ENCODE results near the gene OGA.

OGA gene

GRCh38 chr10:101770331-101771215, 47.7 kb downstream of the OGA start:
- peaks cover 86% of the 10 kb centered on the region for H3K27me3 ChIP-seq (ENCODE audit: insufficient read depth, low read length)
- H3K4me1 ChIP-seq (ENCODE audit: insufficient read depth, low read length) = peaks cover 11% of the 10 kb centered on the region; the same call in 1 of the 2 replicates
- H3K9ac ChIP-seq (ENCODE audit: low read depth, low read length) = no peak overlapping the region
- no peaks in the 10 kb centered on the region for H3K36me3 ChIP-seq (ENCODE audit: insufficient read depth, low read depth, low read length)
- H3K4me3 ChIP-seq (ENCODE audit: low read length) = no peak overlapping the region
- no peak overlapping the region for H3K27ac ChIP-seq (ENCODE audit: low read length)
- no peaks in the 10 kb centered on the region for H3K9me3 ChIP-seq (ENCODE audit: insufficient read depth, low read depth, low read length)

DNA sequence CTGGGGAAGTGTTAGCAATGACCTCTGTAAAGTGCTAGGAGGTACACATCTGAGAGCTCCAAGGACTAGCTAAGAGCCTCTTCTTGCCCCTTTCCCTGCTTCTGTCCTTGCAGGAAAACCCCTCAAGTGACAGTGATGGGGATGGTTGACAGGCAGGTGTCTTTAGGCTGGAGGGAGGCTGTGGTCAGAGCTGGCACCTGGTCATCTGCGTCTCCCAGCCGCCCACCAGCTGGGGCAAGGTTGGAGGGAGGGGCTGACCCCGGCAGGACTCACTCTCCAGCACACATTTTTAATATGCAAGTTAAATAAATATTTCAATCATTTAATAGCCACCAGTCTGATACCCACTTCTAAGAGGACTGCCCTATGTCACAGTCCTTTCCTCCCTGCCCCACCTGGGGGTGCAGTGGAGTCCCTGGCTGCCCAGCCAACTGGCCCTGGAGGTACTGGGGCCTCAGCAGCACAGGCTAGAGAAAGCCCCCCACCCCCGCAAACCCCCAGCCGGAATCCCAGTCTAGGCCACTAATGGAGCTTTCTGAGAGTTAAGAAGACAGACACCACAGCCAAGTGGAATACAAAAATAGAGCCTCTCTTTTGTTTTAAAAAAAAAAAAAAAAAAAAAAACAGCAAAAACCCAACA, 48.6 kb downstream of the OGA start:
- peaks cover 85% of the 10 kb centered on the region for H3K27me3 ChIP-seq (ENCODE audit: insufficient read depth, low read length)
- H3K4me1 ChIP-seq (ENCODE audit: insufficient read depth, low read length) = peaks cover 11% of the 10 kb centered on the region; the same call in 1 of the 2 replicates
- no peak overlapping the region for H3K4me3 ChIP-seq (ENCODE audit: low read length)
- H3K27ac ChIP-seq (ENCODE audit: low read length) = no peak overlapping the region
- no peak overlapping the region for H3K9ac ChIP-seq (ENCODE audit: low read depth, low read length)
- no peaks in the 10 kb centered on the region for H3K36me3 ChIP-seq (ENCODE audit: insufficient read depth, low read depth, low read length)
- H3K9me3 ChIP-seq (ENCODE audit: insufficient read depth, low read depth, low read length) = no peaks in the 10 kb centered on the region

GRCh38 chr10:101768791-101769170, 49.5 kb downstream of the OGA start:
- peaks cover 4% of the 10 kb centered on the region; the same call in 1 of the 2 replicates for H3K4me1 ChIP-seq (ENCODE audit: insufficient read depth, low read length)
- no peaks in the 10 kb centered on the region for H3K9me3 ChIP-seq (ENCODE audit: insufficient read depth, low read depth, low read length)
- no peak overlapping the region for H3K9ac ChIP-seq (ENCODE audit: low read depth, low read length)
- no peaks in the 10 kb centered on the region for H3K36me3 ChIP-seq (ENCODE audit: insufficient read depth, low read depth, low read length)
- peaks cover 76% of the 10 kb centered on the region for H3K27me3 ChIP-seq (ENCODE audit: insufficient read depth, low read length)
- H3K4me3 ChIP-seq (ENCODE audit: low read length) = no peak overlapping the region
- no peak overlapping the region for H3K27ac ChIP-seq (ENCODE audit: low read length)

- Histone ChIP-seq H3K36me3 (ENCODE audit: insufficient read depth, low read depth, low read length) (no peaks in the 10 kb centered on the region), H3K27me3 (ENCODE audit: insufficient read depth, low read length) (peaks cover 70% of the 10 kb centered on the region), H3K4me3 (ENCODE audit: low read length) (no peak overlapping the region), H3K4me1 (ENCODE audit: insufficient read depth, low read length) (no peaks in the 10 kb centered on the region; the same call in 1 of the 2 replicates), H3K9ac (ENCODE audit: low read depth, low read length) (no peak overlapping the region), H3K9me3 (ENCODE audit: insufficient read depth, low read depth, low read length) (no peaks in the 10 kb centered on the region), H3K27ac (ENCODE audit: low read length) (no peak overlapping the region)
These were observed 50.1 kb downstream of the OGA start for GRCh38 chr10:101767966-101768790.

GRCh38 chr10:101767600-101767945, 50.7 kb downstream of the OGA start:
- no peaks in the 10 kb centered on the region for H3K36me3 ChIP-seq (ENCODE audit: insufficient read depth, low read depth, low read length)
- no peaks in the 10 kb centered on the region for H3K4me1 ChIP-seq (ENCODE audit: insufficient read depth, low read length)
- H3K27ac ChIP-seq (ENCODE audit: low read length) = no peak overlapping the region
- no peak overlapping the region for H3K9ac ChIP-seq (ENCODE audit: low read depth, low read length)
- no peaks in the 10 kb centered on the region for H3K9me3 ChIP-seq (ENCODE audit: insufficient read depth, low read depth, low read length)
- H3K4me3 ChIP-seq (ENCODE audit: low read length) = no peak overlapping the region
- H3K27me3 ChIP-seq (ENCODE audit: insufficient read depth, low read length) = peaks cover 64% of the 10 kb centered on the region

- Histone ChIP-seq H3K27me3 (ENCODE audit: insufficient read depth, low read length) (peaks cover 58% of the 10 kb centered on the region), H3K9me3 (ENCODE audit: insufficient read depth, low read depth, low read length) (no peaks in the 10 kb centered on the region)
These were observed 51.3 kb downstream of the OGA start for GRCh38 chr10:101766753-101767599.

GRCh38 chr10:101766306-101766705, 51.9 kb downstream of the OGA start:
- H3K9me3 ChIP-seq (ENCODE audit: insufficient read depth, low read depth, low read length) = no peaks in the 10 kb centered on the region
- no peak overlapping the region for H3K4me3 ChIP-seq (ENCODE audit: low read length)
- no peaks in the 10 kb centered on the region for H3K36me3 ChIP-seq (ENCODE audit: insufficient read depth, low read depth, low read length)
- no peak overlapping the region for H3K27ac ChIP-seq (ENCODE audit: low read length)
- H3K4me1 ChIP-seq (ENCODE audit: insufficient read depth, low read length) = no peaks in the 10 kb centered on the region
- no peak overlapping the region for H3K9ac ChIP-seq (ENCODE audit: low read depth, low read length)
- H3K27me3 ChIP-seq (ENCODE audit: insufficient read depth, low read length) = peaks cover 57% of the 10 kb centered on the region

More at GRCh38 chr10:101766753-101767599, 51.3 kb downstream of the OGA start:
- no peaks in the 10 kb centered on the region for H3K4me1 ChIP-seq (ENCODE audit: insufficient read depth, low read length)
- no peak overlapping the region for H3K9ac ChIP-seq (ENCODE audit: low read depth, low read length)
- no peak overlapping the region for H3K4me3 ChIP-seq (ENCODE audit: low read length)
- H3K36me3 ChIP-seq (ENCODE audit: insufficient read depth, low read depth, low read length) = no peaks in the 10 kb centered on the region
- H3K27ac ChIP-seq (ENCODE audit: low read length) = no peak overlapping the region

DNA sequence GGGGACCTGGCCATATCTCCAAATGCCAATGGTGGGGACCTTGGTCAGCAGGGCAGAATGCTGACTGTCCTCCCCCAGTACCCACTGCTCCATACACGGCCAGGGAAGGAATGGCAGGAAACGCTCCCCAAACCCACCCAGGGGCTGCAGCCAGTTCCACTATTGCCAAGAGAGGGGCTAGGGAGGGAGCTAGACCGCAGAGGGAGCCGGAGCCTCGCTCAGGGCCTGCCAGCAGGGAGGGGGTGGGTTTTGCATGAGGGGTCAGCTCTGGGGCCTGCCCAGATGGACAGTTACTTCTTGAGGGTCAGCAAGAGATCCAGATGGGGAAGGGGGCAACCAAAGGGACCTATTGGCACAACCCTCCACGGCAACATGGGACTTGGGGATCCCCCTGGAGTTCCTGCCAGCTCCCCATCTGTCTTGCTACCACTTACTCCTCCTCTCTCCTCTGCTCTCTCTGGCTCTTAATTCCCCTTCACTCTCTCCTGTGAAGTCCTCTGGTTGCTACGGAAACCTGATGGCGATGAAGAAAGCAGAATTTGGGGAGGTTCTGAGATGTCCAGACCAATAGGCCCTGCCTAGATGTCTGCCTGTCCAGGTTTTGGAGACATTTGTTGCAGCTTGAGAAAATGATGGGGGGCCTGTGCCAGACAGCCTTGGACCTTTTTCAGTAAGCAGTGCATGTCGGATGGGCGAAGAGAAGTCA, 55.0 kb downstream of the OGA start:
- Histone ChIP-seq H3K27me3 (ENCODE audit: insufficient read depth, low read length) (peaks cover 66% of the 10 kb centered on the region), H3K27ac (ENCODE audit: low read length) (no peak overlapping the region), H3K36me3 (ENCODE audit: insufficient read depth, low read depth, low read length) (no peaks in the 10 kb centered on the region), H3K9ac (ENCODE audit: low read depth, low read length) (no peak overlapping the region), H3K4me3 (ENCODE audit: low read length) (no peak overlapping the region), H3K9me3 (ENCODE audit: insufficient read depth, low read depth, low read length) (no peaks in the 10 kb centered on the region), H3K4me1 (ENCODE audit: insufficient read depth, low read length) (no peaks in the 10 kb centered on the region; the same call in 1 of the 2 replicates)

DNA sequence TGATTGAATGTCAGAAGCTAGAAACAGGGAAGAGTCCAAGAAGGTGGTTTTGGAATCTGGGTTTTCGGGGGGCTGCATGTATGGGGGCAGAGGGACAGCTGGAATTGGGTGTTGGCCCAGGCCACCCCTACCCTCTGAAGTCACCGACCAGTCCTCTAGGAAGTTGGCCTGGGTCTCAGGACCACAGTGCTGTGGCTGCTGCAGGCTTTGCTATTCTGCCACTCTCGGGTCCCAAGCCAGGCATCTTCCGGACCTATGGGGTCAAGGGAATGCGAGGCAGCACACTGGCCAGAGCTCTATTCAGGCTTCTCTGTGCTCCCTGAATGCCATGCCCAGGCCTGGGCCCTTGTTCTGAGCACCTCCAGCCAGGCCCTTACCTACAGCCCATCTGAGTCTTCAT, 55.5 kb downstream of the OGA start:
- no peaks in the 10 kb centered on the region; the same call in 1 of the 2 replicates for H3K4me1 ChIP-seq (ENCODE audit: insufficient read depth, low read length)
- peaks cover 66% of the 10 kb centered on the region for H3K27me3 ChIP-seq (ENCODE audit: insufficient read depth, low read length)
- H3K9ac ChIP-seq (ENCODE audit: low read depth, low read length) = no peak overlapping the region
- H3K9me3 ChIP-seq (ENCODE audit: insufficient read depth, low read depth, low read length) = no peaks in the 10 kb centered on the region
- no peaks in the 10 kb centered on the region for H3K36me3 ChIP-seq (ENCODE audit: insufficient read depth, low read depth, low read length)
- no peak overlapping the region for H3K4me3 ChIP-seq (ENCODE audit: low read length)
- H3K27ac ChIP-seq (ENCODE audit: low read length) = no peak overlapping the region

- H3K4me1 ChIP-seq (ENCODE audit: insufficient read depth, low read length) = no peaks in the 10 kb centered on the region; the same call in 1 of the 2 replicates
- H3K27me3 ChIP-seq (ENCODE audit: insufficient read depth, low read length) = peaks cover 61% of the 10 kb centered on the region
- H3K9ac ChIP-seq (ENCODE audit: low read depth, low read length) = no peak overlapping the region
- H3K36me3 ChIP-seq (ENCODE audit: insufficient read depth, low read depth, low read length) = no peaks in the 10 kb centered on the region
- no peak overlapping the region for H3K4me3 ChIP-seq (ENCODE audit: low read length)
- no peak overlapping the region for H3K27ac ChIP-seq (ENCODE audit: low read length)
- no peaks in the 10 kb centered on the region for H3K9me3 ChIP-seq (ENCODE audit: insufficient read depth, low read depth, low read length)
These were observed 57.0 kb downstream of the OGA start for GRCh38 chr10:101761226-101761625.
